Limb (tissue), 2 donors: ENCODE data around the gene ELF2.
A peak's percentile ranks its signal among the peaks of the same experiment; 100 is the strongest.
"Not testable (repeated sequence)": the region's sequence is repeated elsewhere in the genome, so short reads cannot be mapped to it uniquely, and the experiment has no call there.

Experiments used
- DNase-seq, 2 donors: peaks; one replicate each; pipeline ENCODE4 v3.0.0-alpha.2; 2016; ENCODE audit errors: extremely low spot score in 2 of 2

ELF2 gene

DNA sequence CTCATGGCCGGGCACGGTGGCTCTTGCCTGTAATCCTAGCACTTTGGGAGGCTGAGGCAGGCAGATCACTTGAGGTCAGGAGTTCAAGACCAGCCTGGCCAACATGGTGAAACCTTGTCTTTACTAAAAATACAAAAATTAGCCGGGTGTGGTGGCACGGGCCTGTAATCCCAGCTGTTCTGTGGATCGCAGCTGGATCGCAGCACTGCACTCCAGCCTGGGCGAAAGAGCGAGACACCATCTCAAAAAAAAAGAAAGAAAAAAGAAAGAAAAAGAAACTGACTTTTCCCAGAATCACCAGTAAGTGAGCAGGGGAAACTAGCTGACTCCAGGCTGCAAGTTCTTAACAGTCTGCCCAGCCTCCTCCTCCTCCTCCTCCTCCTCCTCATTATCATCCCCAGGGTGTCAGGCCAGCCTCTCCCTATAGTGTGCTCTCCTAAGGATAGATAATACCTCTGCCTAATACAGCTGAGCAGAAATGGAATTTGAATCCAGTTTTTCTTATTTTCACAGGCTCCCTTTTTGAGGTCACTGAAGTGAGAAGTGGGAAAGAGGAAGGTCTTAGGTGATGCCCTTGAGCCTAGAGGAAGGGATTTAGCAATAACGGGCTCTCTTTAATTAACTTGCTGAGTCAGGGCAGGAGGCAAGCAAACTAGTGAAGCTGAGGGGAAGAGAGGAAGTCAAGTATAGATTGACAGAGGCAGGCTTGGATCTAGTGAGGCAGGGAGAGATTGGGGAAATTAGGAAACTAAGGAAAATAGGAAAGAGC lies 11.8 kb upstream of the ELF2 start:
- DNase-seq: no peak

GRCh38 chr4:139184129-139184528 lies 7.1 kb upstream of the ELF2 start:
- no peak for DNase-seq

DNA sequence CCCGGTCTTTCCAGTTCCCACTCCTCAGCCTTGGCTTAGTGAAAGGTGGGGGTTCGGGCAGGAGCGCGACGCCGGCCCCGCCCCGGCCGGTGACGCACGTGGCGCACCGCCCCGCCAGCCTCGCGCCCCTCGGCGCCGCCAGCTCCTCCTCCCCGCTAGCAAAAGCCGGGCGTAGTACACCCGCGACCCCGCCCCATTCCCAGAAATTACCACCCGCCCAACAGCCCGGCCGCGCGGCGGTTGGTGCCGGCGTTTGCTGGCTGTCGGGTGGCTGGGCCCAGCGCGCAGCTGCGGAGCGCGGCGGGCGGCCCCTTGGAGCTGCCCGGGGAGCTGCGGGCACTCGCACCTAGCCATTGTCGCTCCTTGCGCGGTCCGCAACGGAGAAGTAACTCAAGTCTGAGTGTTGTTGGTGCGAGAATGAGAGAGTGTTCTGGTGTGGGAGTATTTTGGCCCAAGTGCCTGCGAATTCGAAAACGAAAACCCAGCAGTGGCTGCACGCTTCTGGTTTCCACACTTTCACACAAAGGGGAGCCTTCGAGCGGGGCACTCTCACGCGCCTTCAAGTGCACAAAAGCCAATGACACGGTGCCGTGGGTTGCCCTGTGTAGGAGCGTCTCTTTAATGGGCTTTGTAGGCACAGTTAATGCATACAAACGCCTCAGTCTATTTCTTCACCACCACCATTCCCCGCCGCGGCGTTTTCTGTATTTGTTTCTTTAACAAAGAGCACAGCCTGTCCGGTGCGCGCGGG lies 1.0 kb upstream of the ELF2 start:
- DNase-seq: peak; percentile 95 to 97

DNA sequence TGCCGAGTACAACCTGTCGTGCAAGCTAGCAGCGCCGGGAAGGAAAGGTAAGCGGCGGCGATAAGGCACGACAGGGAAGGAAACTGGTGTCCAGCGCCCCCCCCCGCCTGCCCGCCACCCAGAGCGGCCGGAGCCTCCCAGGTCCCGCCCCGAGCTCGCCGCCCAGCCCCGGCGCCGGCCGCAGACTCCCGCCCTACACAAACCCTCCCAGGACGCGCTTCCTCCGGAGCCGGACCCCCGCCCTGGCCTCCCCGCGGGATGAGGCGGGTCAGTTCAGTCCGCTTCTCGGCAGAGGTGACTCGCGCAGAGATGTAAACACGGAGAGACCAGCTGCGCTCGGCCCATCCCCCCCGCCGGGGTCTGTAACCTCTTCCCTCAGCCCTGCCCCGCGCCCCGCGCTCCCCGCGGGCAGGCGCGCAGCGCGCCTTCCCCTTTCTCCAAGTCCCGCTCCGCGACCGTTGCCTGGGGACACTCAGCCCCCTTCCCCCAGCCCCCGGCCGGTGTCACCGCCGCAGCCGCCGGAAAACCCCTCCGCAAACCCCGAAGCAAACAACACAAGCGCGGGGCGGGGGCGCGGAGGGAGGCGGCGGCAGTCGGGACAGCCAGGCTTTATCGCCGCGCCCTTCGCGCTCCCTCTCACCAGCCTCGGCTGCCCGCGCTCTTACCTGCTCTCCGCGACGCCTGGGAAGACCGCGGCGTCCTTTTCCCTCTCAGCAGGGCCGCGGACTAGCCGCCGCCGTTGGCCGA lies 543 bp downstream of the ELF2 start:
- peak; percentile 34 to 83 for DNase-seq

DNA sequence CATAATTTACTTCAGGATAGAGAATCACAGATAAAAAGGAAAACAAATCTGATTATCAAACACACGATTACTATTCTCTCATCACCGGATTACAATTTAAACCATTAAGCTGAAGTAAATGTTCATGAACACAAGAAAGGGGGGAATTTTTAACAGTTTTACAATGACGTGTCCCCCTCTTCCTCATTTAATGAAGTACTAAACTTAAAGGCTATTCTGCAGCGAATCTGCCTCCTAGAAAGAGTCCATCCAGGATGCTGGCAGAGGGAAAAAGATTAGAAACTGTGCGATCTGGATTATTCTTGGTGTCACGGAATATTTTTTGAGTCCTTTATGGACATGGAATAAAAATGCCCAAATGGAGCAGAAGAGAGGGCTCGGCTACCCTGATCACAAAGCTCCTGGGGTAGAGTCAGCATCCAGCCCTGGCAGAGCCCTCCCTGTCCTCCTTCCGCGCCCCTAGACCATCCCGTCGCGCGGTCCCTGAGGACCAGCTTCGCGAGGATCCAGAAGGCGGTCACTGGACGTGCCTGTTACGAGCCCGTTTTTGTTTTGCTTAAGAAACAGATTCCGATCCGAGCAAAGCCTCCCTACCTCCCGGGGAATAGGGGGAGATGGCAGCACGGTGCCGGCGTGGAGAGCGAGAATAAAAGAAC lies 1.2 kb downstream of the ELF2 start:
- no peak for DNase-seq

DNA sequence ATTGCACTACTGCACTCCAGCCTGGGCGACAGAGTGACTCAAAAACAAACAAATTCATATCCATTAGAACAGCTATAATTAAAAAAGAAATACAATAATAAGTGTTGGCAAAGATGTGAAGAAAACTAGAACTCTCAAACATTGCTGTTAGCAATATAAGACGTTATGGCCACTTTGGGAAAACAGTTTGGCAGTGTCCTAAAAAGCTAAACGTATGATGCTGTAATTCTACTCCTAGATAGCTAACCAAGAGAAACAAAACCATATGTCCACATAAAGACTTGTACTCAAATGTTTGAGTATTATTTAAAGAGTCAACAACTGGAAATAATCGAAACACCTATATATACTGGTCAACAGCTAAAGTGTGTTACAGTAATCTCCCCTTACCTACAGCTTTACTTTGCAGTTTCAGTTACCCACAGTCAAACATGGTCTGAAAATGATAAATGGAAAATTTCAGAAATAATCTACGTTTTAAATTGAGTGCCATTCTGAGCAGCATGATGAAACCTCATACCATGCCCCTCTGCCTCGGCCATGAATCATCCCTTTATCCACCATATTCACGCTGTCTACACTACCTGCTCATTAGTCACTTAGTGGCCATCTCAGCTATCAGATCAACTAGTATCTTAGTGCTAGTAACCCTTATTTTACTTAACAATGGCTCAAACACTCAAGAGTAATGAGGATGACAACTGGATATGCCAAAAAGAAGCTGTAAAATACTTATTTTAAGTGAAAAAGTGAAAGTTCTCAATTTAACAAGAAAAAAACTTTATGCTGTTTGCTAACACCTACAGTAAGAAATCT lies 4.9 kb downstream of the ELF2 start:
- DNase-seq: peak in 1 of 2 donors; percentile 24

- DNase-seq: no peak
Measured at GRCh38 chr4:139170932-139171331, 6.1 kb downstream of the ELF2 start.

- DNase-seq: no peak
Measured at GRCh38 chr4:139167774-139168444, 9.1 kb downstream of the ELF2 start.

- no peak for DNase-seq
Measured at GRCh38 chr4:139164731-139165130, 12.3 kb downstream of the ELF2 start.

- no peak for DNase-seq
Measured at GRCh38 chr4:139163806-139164206, 13.2 kb downstream of the ELF2 start.

- not testable (repeated sequence) for DNase-seq
Measured at GRCh38 chr4:139157977-139158376, 19.0 kb downstream of the ELF2 start.

- no peak for DNase-seq
Measured at GRCh38 chr4:139154952-139155557, 22.0 kb downstream of the ELF2 start.

- no peak for DNase-seq
Measured at GRCh38 chr4:139154538-139154937, 22.5 kb downstream of the ELF2 start.

DNA sequence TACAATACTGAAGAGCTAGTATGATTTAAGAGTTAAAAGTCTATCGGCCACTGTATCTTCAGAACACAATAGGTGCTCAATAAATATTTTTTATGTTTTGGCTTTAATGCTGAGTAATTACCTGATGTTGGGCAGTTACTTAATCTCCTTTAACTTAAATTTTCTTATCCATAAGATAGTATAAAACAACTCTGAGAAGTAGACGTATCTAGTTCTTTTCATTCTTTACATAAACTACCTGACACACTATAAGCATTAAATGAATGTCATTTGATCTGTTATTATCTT lies 22.9 kb downstream of the ELF2 start:
- DNase-seq: no peak

- DNase-seq: no peak
Measured at GRCh38 chr4:139153411-139154133, 23.4 kb downstream of the ELF2 start.

- no peak for DNase-seq
Measured at GRCh38 chr4:139152249-139152648, 24.8 kb downstream of the ELF2 start.

DNA sequence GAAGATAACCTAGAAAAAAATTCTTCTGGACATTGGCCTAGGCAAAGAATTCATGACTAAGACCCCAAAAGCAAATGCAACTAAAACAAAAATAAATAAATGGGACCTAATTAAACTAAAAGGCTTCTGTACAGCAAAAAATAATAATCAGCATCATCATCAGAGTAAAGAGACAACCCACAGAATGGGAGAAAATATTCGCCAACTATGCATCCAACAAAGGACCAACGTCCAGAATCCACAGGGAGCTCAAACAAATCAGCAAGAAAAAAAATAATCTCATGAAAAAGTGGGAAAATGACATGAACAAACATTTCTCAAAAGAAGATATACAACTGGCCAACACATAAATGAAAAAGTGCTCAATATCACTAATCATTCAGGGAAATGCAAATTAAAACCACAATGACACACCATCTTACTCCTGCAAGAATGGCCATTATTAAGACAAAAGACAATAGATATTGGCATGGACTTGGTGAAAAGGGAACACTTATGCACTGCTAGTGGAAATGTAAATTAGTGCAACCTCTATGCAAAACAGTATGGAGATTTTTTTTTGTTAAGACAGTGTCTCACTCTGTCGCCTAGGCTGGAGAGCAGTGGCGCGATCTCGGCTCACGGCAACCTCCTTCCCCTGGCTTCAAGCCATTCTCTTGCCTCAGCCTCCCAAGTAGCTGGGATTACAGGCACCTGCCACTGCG lies 29.9 kb downstream of the ELF2 start:
- DNase-seq: no peak

DNA sequence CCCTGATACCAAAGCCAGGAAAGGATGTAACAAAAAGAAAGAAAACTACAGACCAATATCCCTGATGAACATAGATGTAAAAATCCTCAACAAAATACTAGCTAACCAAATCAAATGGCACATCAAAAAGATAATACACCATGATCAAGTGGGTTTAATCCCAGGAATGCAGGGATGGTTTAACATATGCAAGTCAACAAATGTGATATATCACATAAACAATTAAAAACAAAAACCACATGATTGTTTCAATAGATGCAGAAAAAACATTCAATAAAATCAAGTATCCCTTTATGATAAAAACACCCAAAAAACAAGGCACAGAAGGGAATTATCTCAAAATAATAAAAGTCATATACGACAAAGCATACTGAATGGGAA lies 31.5 kb downstream of the ELF2 start:
- no peak for DNase-seq
